ENCODE measurements around the gene NFASC. TPM values are rescaled to one million over a fixed set of nuclear protein-coding genes. Genes with fewer than 3 reads are reported as not detected.

NFASC gene
- total and polyA plus RNA-seq, 8 donors = 1.1 to 54.2 (median 13.3) TPM

DNA sequence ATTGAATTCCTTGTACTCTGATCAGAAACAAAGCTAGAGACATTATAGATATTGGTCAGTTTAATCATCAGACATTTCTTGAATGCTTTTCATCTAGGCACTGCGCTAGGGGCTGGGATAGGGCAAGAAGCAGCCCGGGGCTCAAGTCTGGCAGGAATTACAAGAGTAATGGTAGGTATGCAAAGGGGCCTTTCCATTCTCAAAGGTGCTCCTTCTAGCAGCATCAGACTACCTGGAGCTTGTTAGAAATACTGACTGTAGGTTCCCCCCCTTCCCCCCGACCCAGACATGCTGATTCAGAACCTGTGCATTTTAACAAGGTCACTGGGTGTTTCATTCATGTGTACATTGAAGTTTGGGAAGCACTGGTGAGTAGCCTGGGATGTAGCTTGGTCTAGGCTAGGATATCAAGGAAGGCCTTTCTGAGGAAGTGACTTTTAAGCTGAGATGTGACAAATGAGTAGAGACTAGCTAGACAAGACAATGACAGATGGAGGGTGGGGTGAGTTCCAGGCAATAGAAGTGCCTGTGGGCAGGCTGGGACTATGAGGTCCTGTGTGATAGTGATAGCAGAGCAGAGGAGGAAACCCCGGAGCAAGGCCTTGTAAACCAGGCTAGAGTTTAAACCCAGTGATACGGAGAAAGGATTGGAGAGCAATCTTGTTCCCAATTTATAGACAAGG is 26.3 kb downstream of the NFASC start:
- intact Hi-C loops (cut with DNase I; ENCODE audit: low total_unique reads) = no loop called here
- TF ChIP-seq POLR2AphosphoS5 (IDR thresholded peaks at IDR 0.05) (no peak), EP300 (IDR thresholded peaks at IDR 0.05) (no peak), POLR2A (IDR thresholded peaks at IDR 0.05) (no peak)
- TF ChIP-seq, protein P1, sequence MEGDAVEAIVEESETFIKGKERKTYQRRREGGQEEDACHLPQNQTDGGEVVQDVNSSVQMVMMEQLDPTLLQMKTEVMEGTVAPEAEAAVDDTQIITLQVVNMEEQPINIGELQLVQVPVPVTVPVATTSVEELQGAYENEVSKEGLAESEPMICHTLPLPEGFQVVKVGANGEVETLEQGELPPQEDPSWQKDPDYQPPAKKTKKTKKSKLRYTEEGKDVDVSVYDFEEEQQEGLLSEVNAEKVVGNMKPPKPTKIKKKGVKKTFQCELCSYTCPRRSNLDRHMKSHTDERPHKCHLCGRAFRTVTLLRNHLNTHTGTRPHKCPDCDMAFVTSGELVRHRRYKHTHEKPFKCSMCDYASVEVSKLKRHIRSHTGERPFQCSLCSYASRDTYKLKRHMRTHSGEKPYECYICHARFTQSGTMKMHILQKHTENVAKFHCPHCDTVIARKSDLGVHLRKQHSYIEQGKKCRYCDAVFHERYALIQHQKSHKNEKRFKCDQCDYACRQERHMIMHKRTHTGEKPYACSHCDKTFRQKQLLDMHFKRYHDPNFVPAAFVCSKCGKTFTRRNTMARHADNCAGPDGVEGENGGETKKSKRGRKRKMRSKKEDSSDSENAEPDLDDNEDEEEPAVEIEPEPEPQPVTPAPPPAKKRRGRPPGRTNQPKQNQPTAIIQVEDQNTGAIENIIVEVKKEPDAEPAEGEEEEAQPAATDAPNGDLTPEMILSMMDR (IDR thresholded peaks at IDR 0.05) = no peak
- 79 to 87% (median 82%) methylated on average over 5 of the region's 5 CpGs for WGBS, 5 donors
- H3K4me3 ChIP-seq = no peak overlapping the region
- no peaks in the 10 kb centered on the region for H3K27me3 ChIP-seq
- peaks cover 0 to 7% (median 4%) of the 10 kb centered on the region in 4 donors for H3K4me1 ChIP-seq
- no peak for DNase-seq
- no peak overlapping the region for H3K27ac ChIP-seq
- no peaks in the 10 kb centered on the region for H3K36me3 ChIP-seq
- no peaks in the 10 kb centered on the region for H3K9me3 ChIP-seq

DNA sequence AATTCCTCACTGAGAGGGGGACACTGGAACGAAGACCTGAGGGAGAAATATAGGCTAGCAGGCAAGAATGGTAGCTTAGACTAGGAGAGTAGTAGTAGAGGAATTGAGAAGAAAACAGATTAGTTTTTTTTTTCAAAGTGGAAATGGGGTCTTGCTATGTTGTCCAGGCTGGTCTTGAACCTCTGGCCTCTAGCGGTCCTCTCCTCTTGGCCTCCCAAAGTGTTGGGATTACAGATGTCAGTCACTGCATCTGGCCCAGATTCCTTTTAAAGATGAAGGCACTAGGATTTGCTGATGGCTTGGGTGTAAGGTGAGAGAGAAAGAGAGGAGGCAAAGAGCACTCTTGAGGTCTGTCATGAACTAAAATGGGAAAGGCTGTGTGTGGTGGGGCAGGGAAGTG is 30.1 kb downstream of the NFASC start:
- H3K27me3 ChIP-seq = no peaks in the 10 kb centered on the region
- no peaks in the 10 kb centered on the region for H3K36me3 ChIP-seq
- intact Hi-C loops (cut with DNase I; ENCODE audit: low total_unique reads) = no loop called here
- no peaks in the 10 kb centered on the region for H3K4me1 ChIP-seq
- DNase-seq = no peak
- H3K27ac ChIP-seq = no peak overlapping the region
- H3K4me3 ChIP-seq = no peak overlapping the region
- 78 to 95% (median 83%) methylated on average over 2 of the region's 2 CpGs for WGBS, 5 donors
- TF ChIP-seq POLR2AphosphoS5 (IDR thresholded peaks at IDR 0.05) = no peak
- no peaks in the 10 kb centered on the region for H3K9me3 ChIP-seq

DNA sequence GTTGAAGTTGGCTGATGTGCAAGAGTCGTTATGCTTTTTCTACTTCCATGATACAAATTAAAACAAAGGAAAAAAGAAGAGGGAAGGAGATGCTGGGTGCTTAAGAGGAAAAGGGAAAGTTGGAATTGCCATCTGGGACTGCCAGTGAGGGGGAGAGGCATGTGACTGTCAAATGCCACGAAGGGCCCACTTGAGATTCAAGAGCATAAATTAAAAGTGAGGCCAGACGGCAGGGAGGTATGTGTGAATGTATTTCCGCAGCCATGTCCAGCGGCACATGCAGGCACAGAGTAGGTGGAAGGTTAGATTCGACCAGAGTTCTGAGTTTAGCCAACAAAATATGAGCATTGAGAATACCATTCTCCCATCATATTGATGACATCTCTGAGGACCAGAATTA is 32.0 kb downstream of the NFASC start:
- Histone ChIP-seq H3K9me3 (no peaks in the 10 kb centered on the region), H3K27ac (no peak overlapping the region), H3K27me3 (no peaks in the 10 kb centered on the region), H3K4me1 (no peaks in the 10 kb centered on the region), H3K36me3 (no peaks in the 10 kb centered on the region), H3K4me3 (no peak overlapping the region)
- DNase-seq = no peak
- WGBS, 5 donors = 74 to 81% (median 79%) methylated on average over 6 of the region's 6 CpGs
- TF ChIP-seq, protein P1 (IDR thresholded peaks at IDR 0.05) = no peak
- TF ChIP-seq POLR2A (IDR thresholded peaks at IDR 0.05) (no peak), POLR2AphosphoS5 (IDR thresholded peaks at IDR 0.05) (no peak)
- intact Hi-C loops (cut with DNase I; ENCODE audit: low total_unique reads) = no loop called here

DNA sequence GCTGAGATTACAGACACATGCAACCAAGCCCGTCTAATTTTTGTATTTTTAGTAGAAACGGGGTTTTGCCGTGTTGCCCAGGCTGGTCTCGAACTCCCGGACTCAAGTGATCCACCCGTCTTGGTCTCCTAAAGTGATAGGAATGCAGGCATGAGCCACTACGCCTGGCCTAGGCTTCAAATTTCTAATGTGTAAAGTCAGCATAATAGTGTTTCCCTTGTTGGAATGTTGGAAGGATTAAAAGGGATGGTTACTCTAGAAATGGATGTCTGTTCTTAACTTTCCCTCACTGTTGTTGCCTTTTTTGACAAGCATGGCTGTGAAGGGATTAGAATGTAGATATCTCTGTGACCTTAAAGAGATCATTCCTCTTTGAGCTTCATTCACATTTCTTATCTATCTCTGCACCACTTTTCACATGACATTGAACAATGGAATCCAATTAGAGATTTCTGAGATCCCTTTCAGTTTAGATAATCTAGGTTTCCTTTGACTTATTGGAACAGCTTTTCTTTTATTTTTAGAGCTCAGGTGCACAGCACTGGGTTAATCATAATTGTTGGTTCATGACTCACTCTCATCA is 33.7 kb downstream of the NFASC start:
- TF ChIP-seq POLR2A (IDR thresholded peaks at IDR 0.05) (no peak), EP300 (IDR thresholded peaks at IDR 0.05) (no peak), POLR2AphosphoS5 (IDR thresholded peaks at IDR 0.05) (no peak)
- TF ChIP-seq, protein P1 (IDR thresholded peaks at IDR 0.05) = no peak
- Histone ChIP-seq H3K9me3 (no peaks in the 10 kb centered on the region), H3K4me1 (no peaks in the 10 kb centered on the region), H3K27me3 (no peaks in the 10 kb centered on the region), H3K36me3 (no peaks in the 10 kb centered on the region), H3K4me3 (no peak overlapping the region), H3K27ac (no peak overlapping the region)
- DNase-seq = no peak
- intact Hi-C loops (cut with DNase I; ENCODE audit: low total_unique reads) = no loop called here
- WGBS, 5 donors = 85 to 91% (median 87%) methylated on average over 7 of the region's 7 CpGs

DNA sequence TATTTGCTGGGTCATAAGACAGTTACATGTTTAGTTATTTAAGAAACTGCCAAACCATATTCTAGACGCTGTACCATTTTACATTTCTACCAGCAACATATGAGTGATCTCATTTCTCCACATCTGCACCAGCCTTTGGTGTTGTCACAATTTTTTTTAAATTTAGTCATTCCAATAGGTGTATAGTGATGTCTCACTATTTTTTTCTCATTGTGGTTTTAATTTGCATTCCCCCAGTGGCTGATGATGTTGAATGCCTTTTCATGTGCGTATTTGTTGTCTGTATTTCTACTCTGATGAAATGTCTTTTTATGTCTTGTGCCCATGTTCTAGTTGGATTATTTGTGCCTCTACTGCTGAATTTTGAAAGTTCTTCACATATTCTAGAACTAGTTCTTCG is 38.4 kb downstream of the NFASC start:
- Histone ChIP-seq H3K27ac (no peak overlapping the region), H3K27me3 (no peaks in the 10 kb centered on the region), H3K4me3 (no peak overlapping the region), H3K9me3 (no peaks in the 10 kb centered on the region), H3K4me1 (no peaks in the 10 kb centered on the region), H3K36me3 (no peaks in the 10 kb centered on the region)
- TF ChIP-seq, protein P1 (IDR thresholded peaks at IDR 0.05) = no peak
- TF ChIP-seq EP300 (IDR thresholded peaks at IDR 0.05) (no peak), POLR2AphosphoS5 (IDR thresholded peaks at IDR 0.05) (no peak), POLR2A (IDR thresholded peaks at IDR 0.05) (no peak)
- intact Hi-C loops (cut with DNase I; ENCODE audit: low total_unique reads) = no loop called here
- no peak for DNase-seq
- 77 to 89% (median 86%) methylated on average over 3 of the region's 3 CpGs for WGBS, 5 donors
